GM18507 (cell line): ENCODE results near the gene MIDN.

ENCODE experiments used
- DNase-seq: peaks from one replicate; pipeline ENCODE4 v3.0.0; 2011; ENCODE audit warnings: low read depth; ENCODE audit not compliant: insufficient read length; ENCODE audit errors: extremely low spot score
- FAIRE-seq: peaks from 2 replicates; lab custom pipeline; 2011; peaks lifted over from hg19 to GRCh38; lab: Jason Lieb, UNC

MIDN gene

DNA sequence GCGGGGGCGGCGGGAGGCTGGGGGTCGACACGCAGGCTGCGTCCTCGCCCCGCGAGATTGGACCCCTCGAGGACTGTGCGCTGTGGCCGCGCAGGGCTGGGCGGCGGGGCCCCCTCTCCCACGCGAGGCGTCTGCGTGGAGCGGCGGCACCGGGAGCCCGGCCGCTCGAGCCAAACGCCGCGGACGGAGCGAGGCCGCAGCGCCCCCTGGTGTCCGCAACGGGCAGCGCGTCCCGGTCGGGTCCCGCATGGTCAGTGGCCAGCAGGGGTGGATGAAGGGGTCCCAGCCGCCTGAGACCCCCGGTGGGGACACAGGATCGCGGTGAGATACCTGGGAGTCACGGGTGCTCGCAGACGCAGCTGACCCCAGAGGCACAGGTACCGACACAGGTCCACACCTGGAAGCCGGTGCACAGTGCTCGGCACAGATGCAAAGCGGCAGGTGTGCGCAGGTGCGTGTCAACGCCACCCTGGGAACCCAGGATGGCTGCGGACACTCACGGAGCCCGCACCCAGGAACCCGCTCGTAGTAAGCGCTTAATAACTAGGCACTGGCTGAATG lies 18.6 kb downstream of the MIDN start:
- no peak for DNase-seq
- FAIRE-seq, result peak; percentile 5

DNA sequence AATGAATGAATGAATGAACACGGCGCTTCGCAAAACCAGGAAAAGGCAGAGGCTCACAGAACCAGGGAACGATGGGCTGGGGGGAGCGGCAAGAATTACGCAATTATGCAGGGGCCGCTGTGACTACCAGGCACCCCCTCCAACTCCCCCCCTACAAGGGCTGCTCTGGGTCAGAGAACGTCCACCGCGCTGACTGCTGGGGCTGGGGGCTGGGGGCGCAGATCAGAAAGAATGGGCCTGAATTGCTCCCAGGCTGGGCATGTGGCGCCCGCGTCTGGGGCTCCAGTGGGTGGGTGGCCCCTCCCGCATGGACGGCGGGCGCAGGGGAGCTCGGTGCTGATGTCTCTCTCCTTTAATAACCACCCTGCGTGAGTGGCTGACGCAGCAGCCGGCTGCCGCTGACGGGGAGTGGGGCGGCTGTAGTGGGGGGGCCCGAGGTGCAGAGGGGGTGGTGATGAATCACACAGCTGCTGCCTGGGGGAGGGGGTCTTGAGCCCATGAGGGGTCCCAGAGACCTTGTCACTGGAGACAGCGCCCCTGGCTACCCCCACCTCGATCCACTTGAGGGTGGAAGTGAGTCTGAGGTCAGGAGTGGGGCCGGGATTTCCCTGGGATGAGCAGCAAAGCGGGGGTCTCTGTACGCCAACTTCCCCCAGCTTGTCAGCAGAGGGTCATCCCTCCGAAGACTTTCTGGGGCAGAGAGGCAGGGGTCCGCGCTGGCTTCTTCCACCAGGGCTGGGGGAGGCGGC lies 19.3 kb downstream of the MIDN start:
- DNase-seq (no peak), FAIRE-seq (no peak)

DNA sequence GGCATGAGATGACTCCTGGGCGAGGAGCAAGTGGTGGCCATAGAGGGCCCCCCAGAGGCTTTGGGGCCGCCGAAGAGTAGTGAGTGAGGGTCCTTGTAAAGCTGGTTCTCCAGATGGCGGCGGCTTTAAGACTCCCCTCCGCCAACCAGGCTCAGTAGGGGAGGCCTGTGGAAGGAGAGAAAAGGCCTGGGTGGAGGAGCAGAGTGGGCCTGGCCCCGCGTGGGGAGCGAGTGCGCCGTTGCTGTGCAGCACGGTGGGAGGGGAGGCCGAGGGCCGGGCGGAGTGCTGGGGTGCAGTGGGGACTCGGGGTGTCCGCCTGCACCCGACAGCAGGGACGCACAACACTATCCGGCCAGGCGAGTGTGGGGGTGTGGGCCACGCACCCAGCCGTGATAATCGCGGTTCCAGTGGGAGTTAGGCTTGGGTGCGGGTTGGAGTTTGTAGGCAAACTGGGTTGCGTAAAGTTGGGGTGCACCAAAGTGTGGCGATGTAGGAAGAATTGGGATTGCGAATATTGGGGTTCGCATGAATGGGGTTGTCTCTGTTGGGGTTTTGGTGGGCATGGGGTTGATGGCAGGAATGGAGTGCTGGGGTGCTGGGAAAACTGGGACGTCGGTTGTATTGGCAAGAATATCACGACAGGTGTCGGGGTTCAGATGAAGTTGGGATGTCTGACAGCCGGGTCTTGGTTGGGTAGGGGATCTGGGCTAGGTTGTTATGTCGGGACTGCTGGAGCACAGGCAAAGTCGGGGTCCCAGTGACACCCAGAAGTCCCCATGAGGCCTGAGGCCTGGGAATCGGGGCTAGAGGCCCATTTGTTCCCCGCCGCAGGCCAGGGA lies 20.1 kb downstream of the MIDN start:
- no peak for FAIRE-seq
- DNase-seq, result no peak

DNA sequence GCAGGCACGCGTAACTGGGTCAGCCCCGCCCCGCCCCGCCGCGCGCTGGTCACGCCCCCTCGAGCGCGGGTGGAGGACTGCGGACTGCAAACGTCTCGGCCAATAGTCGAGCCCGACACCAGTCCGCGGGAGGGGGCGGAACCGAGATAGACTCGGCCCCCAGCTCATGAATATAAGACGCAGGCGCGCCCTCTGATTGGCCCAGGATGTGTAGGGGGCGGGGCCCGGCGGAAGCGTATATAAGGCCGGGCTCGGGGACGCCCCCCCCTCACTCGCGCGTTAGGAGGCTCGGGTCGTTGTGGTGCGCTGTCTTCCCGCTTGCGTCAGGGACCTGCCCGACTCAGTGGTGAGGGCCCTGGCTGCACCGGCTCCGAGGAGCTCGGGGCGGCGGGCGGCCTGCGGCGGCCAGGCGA lies 20.7 kb downstream of the MIDN start, which contains the start of gene CIRBP:
Gene CIRBP, plus strand, starts transcription at position 268 of the 413 bp plus-strand sequence. CDS start 1,602 bp downstream, outside the sequence.
- peak; percentile 98 for FAIRE-seq
- DNase-seq, result peak; percentile 94

DNA sequence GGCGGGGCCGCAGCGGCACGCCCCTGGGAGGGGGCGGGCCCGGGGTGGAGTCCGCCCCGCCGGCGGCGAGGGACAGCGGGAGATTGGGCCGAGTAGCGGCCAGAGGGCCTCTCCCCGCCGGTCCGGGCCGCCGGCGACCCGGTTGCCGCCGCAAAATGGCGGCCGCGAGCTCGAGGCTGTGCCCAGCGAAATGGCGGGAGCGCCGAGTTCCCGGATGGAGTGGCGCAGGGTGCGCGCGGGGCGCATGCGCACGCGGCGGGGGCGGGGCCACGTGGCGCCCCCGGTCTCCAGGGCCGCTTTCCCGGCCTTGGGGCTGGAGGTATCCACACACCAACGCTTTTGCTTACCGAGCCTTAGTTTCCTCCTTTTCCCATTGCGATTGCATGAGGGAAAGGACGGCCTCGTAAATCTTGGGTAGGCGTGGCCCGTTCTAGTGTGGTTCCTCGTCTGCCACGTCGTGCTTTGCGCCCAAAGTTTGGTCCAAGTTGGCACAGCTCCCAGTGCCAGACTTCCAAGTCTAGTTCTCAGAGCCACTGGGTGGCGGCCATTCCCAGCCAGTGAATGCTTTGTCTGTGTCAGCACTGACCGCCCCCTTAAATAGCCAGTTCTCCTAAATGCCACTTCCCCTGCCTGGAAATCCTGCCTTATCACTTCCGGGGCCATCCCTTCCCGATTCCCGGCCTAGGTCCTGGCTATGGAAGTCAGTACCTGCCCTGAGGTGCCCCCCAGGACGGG lies 21.3 kb downstream of the MIDN start:
- FAIRE-seq, result peak; percentile 15

DNA sequence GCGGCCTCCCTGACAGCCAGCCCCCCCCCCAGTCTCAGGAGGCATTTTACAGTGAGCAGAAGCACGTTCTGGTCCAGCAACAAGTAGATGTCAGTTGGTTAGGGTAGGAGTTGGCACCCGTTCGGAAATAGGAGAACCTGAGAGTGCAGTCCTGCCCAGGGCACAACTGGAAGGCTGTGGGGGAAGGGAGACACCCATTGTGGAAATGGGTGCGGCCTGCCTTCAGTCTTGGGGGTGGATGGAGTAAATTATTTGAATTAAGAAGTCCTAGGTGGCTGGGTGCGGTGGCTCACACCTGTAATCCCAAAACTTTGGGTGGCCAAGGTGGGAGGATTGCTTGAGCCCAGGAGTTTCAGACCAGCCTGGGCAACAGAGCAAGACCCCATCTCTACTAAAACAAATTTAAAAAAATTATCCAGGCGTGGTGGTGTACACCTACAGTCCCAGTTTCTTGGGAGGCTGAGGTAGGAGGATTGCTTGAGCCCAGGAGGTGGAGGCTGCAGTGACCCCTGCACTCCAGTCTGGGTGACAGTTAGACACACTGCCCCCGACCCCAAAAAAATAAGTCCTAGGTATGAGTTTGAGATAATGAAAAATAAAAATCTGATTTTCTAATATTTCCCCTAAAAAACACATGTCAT lies 21.9 kb downstream of the MIDN start:
- FAIRE-seq (no peak), DNase-seq (no peak)

More for the DNA sequence above, 21.3 kb downstream of the MIDN start:
- DNase-seq, result peak; percentile 64

DNA sequence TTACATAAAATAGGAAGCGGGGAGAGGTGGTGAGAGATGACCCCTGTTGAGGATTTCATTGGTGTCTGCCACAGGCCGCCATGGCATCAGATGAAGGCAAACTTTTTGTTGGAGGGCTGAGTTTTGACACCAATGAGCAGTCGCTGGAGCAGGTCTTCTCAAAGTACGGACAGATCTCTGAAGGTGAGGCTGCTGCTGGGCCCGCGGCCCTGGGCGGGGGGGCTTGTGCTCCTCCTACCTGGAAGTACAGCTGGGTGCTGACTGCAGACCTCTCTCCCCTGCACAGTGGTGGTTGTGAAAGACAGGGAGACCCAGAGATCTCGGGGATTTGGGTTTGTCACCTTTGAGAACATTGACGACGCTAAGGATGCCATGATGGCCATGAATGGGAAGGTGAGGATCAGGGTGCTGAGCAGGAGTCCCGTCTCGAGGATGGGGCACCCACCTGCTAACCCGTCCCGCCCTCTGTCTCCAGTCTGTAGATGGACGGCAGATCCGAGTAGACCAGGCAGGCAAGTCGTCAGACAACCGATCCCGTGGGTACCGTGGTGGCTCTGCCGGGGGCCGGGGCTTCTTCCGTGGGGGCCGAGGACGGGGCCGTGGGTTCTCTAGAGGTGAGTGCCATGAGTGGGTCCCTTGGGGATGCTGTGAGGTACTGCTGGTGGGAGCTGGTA lies 22.6 kb downstream of the MIDN start:
- DNase-seq (no peak), FAIRE-seq (no peak)

DNA sequence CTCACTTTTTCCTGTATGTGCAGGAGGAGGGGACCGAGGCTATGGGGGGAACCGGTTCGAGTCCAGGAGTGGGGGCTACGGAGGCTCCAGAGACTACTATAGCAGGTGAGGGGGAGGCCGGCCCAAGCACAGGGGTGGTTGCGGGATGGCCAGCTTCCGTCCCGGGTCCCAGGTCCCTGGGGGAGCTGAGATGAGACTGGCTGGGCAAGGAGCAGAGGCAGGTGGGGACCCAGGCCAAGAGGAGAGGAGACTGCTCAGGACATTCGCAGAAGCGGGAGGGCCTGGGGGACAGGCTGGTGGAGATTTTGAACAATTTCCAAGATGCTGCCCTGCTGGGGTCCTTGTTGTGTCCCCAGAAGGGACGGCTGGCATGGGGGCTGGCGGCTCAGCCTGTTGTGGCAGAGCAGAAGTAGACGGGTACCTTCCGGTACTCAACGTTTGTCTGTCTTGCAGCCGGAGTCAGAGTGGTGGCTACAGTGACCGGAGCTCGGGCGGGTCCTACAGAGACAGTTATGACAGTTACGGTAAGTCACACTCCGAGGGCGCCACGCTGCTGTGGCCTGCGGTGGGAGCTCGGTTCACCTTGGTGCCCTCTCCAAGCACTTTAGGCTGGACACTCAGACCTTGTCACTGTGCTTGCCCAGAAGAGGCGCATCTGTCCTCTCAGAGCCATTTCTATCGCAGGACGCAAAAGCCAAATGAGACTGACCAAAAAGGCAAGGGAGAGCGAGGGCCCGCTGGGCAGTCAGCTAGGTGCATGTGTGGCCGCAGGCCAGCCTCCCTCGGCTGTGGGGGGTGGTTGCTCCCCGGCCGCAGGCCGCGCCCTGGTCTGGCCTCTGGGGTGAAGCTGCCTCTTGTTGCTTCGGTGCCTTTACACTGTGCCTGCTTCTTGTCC lies 23.4 kb downstream of the MIDN start:
- DNase-seq, result no peak
- no peak for FAIRE-seq

DNA sequence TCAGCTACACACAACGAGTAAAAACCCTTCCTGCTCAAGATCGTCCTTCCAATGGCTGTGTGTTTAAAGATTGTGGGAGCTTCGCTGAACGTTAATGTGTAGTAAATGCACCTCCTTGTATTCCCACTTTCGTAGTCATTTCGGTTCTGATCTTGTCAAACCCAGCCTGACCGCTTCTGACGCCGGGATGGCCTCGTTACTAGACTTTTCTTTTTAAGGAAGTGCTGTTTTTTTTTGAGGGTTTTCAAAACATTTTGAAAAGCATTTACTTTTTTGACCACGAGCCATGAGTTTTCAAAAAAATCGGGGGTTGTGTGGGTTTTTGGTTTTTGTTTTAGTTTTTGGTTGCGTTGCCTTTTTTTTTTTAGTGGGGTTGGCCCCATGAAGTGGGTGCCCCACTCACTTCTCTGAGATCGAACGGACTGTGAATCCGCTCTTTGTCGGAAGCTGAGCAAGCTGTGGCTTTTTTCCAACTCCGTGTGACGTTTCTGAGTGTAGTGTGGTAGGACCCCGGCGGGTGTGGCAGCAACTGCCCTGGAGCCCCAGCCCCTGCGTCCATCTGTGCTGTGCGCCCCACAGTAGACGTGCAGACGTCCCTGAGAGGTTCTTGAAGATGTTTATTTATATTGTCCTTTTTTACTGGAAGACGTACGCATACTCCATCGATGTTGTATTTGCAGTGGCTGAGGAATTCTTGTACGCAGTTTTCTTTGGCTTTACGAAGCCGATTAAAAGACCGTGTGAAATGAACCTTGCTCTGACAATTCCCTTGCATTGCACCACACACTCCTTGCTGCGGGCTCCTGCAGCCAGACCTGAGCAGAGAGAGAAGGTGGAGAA lies 24.3 kb downstream of the MIDN start:
- no peak for FAIRE-seq
- DNase-seq, result no peak

DNA sequence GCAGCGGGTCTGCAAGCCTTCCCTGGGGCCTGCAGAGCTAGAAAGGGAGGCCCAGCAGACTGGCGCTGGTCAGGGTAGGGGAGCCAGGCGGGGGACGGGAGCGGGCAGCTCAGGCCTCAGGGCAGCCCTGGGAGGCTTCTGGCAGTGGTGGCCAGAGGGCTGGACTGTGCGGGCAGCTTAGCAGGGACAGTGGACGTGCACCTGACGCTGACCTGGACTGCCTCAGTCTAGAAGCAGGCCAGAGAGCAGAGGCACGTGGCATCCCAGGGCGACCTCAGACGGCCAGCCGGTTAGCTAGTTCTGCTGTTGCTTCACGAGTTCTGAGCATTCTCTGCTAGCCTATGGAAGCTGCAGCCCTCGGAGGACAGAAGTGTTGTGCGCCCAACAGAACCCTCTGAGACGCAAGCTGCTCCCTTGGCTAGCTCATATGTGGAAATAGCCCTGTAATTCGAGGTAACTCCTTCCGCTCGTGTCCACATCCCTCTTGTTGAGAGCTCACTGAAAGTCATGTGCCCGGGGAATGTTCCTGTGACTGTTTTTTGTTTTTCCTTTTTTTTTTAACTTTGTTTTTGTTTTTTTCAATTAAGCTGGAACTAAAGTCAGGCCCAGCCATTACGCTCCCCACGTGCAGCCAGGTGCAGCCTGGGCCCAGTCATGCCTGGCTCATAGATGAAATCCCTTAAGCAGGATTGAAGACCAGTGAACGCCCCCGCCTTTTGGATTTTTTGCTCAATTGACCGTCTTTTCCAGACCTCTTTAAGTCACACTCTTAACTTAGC lies 25.1 kb downstream of the MIDN start:
- FAIRE-seq, result no peak
- DNase-seq, result no peak

DNA sequence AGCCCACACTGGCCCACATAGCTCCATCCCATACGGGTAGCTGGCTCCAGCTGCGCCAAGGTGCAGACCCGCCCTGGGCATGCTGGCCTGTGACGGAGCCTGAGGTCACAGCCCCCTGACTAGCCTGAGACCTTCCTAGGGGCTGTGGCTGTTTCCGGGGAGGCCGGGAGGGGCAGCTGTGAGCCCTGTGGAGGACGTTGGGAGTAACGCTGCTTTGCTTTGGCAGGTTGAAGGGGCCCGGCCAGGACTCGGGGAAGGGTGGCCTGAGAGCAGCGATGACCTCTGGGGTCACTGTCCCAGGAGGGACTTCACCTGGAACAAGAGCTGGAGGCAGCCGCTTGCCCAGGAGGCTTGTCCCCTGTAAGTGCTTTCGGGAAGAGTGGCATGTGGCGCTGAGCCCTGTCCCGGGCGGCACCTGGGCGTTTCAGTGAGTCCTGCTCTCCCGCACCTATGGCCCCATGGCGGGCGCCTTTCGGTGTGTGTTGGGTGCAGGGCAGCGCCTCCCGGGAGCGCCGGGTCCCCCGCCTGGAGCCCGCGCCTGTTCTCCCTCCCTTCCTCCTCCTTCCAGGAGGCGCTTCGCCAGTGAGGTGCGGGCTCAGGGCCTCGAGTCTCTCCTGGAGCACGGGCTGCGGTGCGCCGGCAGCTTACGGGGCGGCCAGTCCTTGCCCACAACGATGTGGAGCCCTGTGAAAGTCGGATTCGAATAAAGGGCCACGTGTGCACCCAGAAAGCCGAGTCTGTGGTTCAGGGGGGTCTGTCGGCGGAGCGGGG lies 25.9 kb downstream of the MIDN start:
- no peak for DNase-seq
- FAIRE-seq, result no peak

DNA sequence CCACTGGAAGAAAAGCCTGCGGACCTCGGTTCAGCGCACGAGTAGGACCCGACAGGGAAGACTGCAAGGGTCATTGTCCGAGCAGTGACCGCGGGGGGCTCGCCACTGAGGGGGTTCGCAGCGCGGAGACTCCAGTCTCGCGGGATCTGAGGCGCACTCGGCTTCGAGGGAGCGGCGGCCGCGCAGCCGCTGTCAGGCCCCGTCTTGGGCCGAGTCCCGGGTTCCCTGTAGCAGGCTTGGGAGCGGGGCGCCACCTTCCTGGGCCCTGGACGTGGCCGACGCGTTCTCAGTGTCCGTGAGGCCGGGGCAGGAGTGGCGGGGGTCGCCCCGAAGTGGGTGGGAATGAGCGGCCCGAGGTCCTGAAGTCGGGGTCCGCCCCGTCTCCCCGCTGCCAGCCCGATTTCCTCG lies 26.5 kb downstream of the MIDN start:
- DNase-seq (no peak), FAIRE-seq (no peak)

DNA sequence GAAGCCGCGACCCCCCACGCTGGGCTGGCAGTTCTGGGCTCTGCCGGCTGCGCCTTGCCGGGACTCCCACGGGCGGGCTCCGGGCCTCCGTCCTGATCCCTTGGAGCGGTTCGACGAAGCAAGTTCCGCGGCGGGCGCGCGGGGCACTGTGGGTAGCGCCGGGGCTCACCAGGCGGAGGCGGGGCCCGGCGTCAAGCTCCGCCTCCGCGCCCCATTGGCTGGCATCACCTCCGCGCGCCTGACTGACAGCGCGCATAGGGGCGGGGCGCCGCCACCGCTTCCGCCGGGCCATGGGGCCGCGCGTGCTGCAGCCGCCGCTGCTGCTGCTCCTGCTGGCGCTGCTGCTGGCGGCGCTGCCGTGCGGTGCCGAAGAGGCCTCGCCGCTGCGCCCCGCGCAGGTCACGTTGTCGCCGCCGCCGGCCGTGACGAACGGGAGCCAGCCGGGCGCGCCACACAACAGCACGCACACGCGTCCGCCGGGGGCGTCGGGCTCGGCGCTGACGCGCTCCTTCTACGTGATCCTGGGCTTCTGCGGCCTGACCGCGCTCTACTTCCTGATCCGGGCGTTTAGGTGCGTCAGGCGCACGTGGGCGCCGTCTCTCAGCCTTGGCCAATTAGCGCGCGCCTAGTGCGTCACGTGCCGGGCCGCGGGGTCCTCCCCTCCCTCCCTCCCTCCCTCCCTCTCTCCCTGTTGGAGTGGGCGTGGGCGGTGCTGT lies 27.0 kb downstream of the MIDN start, which contains the start of gene FAM174C:
Gene FAM174C, plus strand, starts transcription at position 271 of the 716 bp plus-strand sequence. Its CDS starts 20 bp downstream, at position 291.
- FAIRE-seq (peak; percentile 98), DNase-seq (peak; percentile 86)

DNA sequence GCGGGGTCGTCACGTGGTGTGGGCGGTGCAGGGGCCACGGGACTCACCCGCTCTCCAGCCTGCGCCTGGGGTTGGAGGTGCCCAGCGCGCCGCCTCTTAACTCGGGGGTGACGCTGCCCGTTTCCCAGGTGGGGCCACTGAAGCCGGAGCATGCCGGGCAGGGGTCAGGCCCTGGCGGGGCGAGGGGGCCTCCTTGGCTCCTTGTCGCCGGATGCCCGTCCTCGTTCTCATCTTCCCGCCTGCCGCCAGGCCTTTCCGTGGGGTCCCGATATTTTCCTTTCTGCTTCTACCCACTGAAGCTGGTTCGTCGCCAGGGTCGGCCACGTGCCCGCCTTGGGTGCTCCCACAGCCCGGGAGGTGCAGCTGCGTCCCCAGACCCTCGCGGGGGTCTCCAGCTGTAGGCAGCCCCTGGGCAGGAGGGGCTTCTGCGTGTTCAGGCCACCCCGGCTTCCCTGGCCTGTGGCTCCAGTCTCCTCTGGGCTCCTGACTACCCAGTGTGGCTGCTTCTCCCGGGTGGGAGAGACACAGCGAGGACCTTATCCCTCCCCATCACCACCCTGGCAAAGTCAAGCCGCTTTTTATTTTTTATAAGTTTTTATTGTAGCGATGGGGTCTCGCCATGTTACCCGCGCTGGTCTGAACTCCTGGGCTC lies 27.7 kb downstream of the MIDN start:
- DNase-seq (no peak), FAIRE-seq (no peak)
